Lung (tissue), 12 donors: Measurements from ENCODE around the gene C1orf21. TPM values are rescaled to one million over a fixed set of nuclear protein-coding genes. Genes with fewer than 3 reads are reported as not detected.

Experiments
- ATAC-seq: fragments of 200-7000 bp; cut with Tn5 transposase; one replicate; pipeline ENCODE4 v1.9.1; 2020; ENCODE audit warnings: moderate number of reproducible peaks; ENCODE audit not compliant: insufficient read depth, low FRiP score
- DNase-seq, 3 donors: peaks; one replicate each; pipeline ENCODE4 v3.0.0-alpha.2; 2013 to 2017
- H3K27ac ChIP-seq, 2 donors: one replicate each; pipeline ENCODE4 v1.5.1; 2013; ENCODE audit warnings: mild to moderate bottlenecking in 2 of 2, moderate library complexity in 2 of 2, control low read depth in 1 of 2, inconsistent platforms in 1 of 2, low read depth in 1 of 2, low read length in 1 of 2
- H3K27me3 ChIP-seq, 3 donors: one replicate each; pipeline ENCODE4 v1.5.1; 2013; ENCODE audit warnings: low read length in 2 of 3; ENCODE audit not compliant: control insufficient read depth in 3 of 3, insufficient read depth in 3 of 3
- H3K36me3 ChIP-seq, 4 donors: one replicate each; pipeline ENCODE4 v1.5.1; 2013; ENCODE audit warnings: low read length in 4 of 4, mild to moderate bottlenecking in 1 of 4, moderate library complexity in 1 of 4; ENCODE audit not compliant: control insufficient read depth in 4 of 4, insufficient read depth in 4 of 4
- H3K4me1 ChIP-seq, 5 donors: one replicate each; pipeline ENCODE4 v1.5.1; 2013; ENCODE audit warnings: low read length in 5 of 5, mild to moderate bottlenecking in 2 of 5, moderate library complexity in 1 of 5; ENCODE audit not compliant: control insufficient read depth in 5 of 5, insufficient read depth in 5 of 5
- H3K4me3 ChIP-seq: one replicate; pipeline ENCODE4 v1.5.1; 2013; ENCODE audit warnings: mild to moderate bottlenecking, control low read depth, moderate library complexity
- H3K9ac ChIP-seq, 2 donors: one replicate each; pipeline ENCODE4 v1.5.1; 2013; ENCODE audit warnings: low read length in 2 of 2, control low read depth in 1 of 2; ENCODE audit not compliant: insufficient read depth in 1 of 2
- H3K9me3 ChIP-seq, 4 donors: one replicate each; pipeline ENCODE4 v1.5.1; 2013; ENCODE audit warnings: low read length in 3 of 4, mild to moderate bottlenecking in 1 of 4, moderate library complexity in 1 of 4; ENCODE audit not compliant: control insufficient read depth in 4 of 4, insufficient read depth in 3 of 4
- WGBS, 2 donors: extraction: QIAGEN DNeasy Blood & Tissue Kit; methylation state at CpG; one replicate each; pipeline ENCODE4 v1.1.7; 2013; 5-methylcytosine and 5-hydroxymethylcytosine counted together
- polyA plus RNA-seq, 2 donors: library from polyadenylated mRNA; stranded (reverse); fragments of 200-250 nt; gene quantifications; one replicate each; pipeline ENCODE4 v1.2.1, GENCODE V29; 2013
- total RNA-seq, 2 donors: library from RNA; depleted of rRNA in 1 of 2; stranded (reverse); fragments of >200 nt in 1 of 2; gene quantifications; one replicate each; pipeline ENCODE4 v1.2.1, GENCODE V29; 2014 to 2021
- TF ChIP-seq, protein P1 (sequence below): IDR thresholded peaks from 2 replicates; pipeline ENCODE4 v1.5.1; 2012; ENCODE audit warnings: mild to moderate bottlenecking; ENCODE audit errors: control extremely low read depth, extremely low read depth
- donor health status: control.
- donor health status: control.
- donor health status: Bipolar disorder and iron deficiency.
- donor health status: healthy.
- donor health status: DM: yes; HTN: yes; CAD: no.

The C1orf21 gene
- total and polyA plus RNA-seq, 4 donors, result 16.2 to 59.9 (median 45.5) TPM

DNA sequence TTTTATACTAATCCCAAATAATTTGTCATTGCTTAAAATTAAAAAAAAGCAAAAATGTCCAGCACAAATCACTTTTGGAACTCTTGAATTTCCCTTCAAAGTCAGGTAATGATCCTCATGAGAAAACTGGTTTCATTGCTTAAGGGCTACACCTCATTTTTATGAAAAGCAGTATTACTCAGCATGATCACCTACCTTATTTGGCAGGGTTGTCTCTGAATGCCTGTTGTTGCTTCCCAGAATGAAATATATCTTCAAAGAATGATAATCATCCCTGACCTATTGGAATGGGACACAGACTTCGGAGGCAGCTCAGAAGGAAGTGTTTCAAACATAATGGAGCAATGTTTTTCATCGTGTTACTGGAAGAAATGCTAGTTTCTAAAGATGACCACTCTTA, 29.7 kb downstream of the C1orf21 start:
- Histone ChIP-seq H3K4me3 (no peak overlapping the region), H3K36me3 (peaks cover 0 to 4% (median under 1%) of the 10 kb centered on the region in 4 donors), H3K4me1 (peaks cover 0 to 24% (median 3%) of the 10 kb centered on the region in 5 donors), H3K27ac (no peak overlapping the region), H3K9ac (no peak overlapping the region), H3K9me3 (no peaks in the 10 kb centered on the region), H3K27me3 (no peaks in the 10 kb centered on the region)
- 49 to 83% methylated on average over 2 of the region's 2 CpGs for WGBS, 2 donors
- DNase-seq (no peak), ATAC-seq (no peak)
- TF ChIP-seq, protein P1, sequence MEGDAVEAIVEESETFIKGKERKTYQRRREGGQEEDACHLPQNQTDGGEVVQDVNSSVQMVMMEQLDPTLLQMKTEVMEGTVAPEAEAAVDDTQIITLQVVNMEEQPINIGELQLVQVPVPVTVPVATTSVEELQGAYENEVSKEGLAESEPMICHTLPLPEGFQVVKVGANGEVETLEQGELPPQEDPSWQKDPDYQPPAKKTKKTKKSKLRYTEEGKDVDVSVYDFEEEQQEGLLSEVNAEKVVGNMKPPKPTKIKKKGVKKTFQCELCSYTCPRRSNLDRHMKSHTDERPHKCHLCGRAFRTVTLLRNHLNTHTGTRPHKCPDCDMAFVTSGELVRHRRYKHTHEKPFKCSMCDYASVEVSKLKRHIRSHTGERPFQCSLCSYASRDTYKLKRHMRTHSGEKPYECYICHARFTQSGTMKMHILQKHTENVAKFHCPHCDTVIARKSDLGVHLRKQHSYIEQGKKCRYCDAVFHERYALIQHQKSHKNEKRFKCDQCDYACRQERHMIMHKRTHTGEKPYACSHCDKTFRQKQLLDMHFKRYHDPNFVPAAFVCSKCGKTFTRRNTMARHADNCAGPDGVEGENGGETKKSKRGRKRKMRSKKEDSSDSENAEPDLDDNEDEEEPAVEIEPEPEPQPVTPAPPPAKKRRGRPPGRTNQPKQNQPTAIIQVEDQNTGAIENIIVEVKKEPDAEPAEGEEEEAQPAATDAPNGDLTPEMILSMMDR, result no peak

DNA sequence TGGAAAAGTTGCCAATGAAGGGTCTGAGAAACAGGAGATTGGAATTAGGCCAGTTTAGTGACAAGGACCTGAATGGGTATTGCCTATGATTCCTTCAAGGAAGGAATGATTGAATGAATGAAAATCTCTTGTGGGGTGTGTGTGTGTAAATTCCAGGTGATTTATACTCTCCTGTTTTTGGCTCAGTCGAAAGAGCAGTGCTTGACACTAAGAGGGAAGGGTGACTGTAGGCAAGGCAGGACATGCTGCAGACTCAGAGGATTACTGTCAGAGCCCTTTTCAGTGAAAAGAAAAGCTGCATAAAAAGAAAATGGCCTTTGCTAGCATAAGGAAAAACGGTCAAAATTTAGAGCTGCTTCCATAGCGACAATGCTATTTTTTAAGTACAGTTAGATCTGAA, 30.1 kb downstream of the C1orf21 start:
- ATAC-seq (no peak), DNase-seq (no peak)
- 74 to 75% methylated on average over 3 of the region's 3 CpGs for WGBS, 2 donors
- H3K9ac ChIP-seq, result no peak overlapping the region
- H3K36me3 ChIP-seq, result peaks cover 0 to 4% (median under 1%) of the 10 kb centered on the region in 4 donors
- TF ChIP-seq, protein P1, result no peak
- no peaks in the 10 kb centered on the region for H3K27me3 ChIP-seq
- H3K9me3 ChIP-seq, result no peaks in the 10 kb centered on the region
- peaks cover 0 to 24% (median 3%) of the 10 kb centered on the region in 5 donors for H3K4me1 ChIP-seq
- no peak overlapping the region for H3K4me3 ChIP-seq
- no peak overlapping the region for H3K27ac ChIP-seq

DNA sequence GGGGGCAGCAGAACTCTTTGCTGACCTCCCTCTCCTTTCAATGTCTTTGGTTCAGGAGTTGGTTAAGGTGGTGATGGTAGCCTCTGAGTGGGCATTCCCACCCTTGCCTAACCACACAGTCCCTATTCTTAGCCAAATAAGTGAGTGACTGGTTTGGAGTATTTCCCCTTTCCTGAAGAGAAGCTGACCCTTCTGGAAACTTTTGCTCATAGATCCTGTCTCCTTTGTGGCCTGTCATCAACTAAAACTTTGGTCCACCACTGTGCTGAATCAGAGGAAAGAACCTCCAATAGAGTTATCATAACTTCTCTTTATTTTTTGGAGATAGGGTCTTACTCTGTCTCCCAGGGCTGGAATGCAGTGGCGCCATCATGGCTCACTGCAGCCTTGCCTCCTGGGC, 31.1 kb downstream of the C1orf21 start:
- TF ChIP-seq, protein P1, result no peak
- Histone ChIP-seq H3K9ac (no peak overlapping the region), H3K27me3 (no peaks in the 10 kb centered on the region), H3K9me3 (no peaks in the 10 kb centered on the region), H3K27ac (no peak overlapping the region), H3K4me3 (no peak overlapping the region), H3K36me3 (peaks cover 0 to 4% (median under 1%) of the 10 kb centered on the region in 4 donors), H3K4me1 (peaks cover 0 to 24% (median 3%) of the 10 kb centered on the region in 5 donors)
- no peak for DNase-seq
- 94 to 98% methylated on average over 1 of the region's 1 CpG for whole genome bisulfite sequencing, 2 donors
- ATAC-seq, result no peak
